ENCODE measurements around the gene ATF6. TPM values are rescaled to one million over a fixed set of nuclear protein-coding genes. Genes with fewer than 3 reads are reported as not detected.
"Not testable (repeated sequence)": the region's sequence is repeated elsewhere in the genome, so short reads cannot be mapped to it uniquely, and the experiment has no call there.

ATF6 gene
- total and polyA plus RNA-seq, 5 experiments from 2014 or later: 15.8 to 24.3 (median 17.6) TPM

- Mint-ChIP-seq H3K27ac (no peak overlapping the region), H3K27me3 (no peaks in the 10 kb centered on the region), H3K4me3 (no peak overlapping the region), H3K36me3 (peaks cover 14 to 73% (median 42%) of the 10 kb centered on the region in 3 donors), H3K9me3 (no peaks in the 10 kb centered on the region), H3K4me1 (peaks cover 0 to 4% (median 3%) of the 10 kb centered on the region in 4 donors)
- DNase-seq (no peak), ATAC-seq (no peak)
- POLR2A ChIA-PET: no interaction called here
These were observed 54.8 kb downstream of the ATF6 start for GRCh38 chr1:161820914-161821313.

- Mint-ChIP-seq H3K27ac (no peak overlapping the region), H3K4me1 (peaks cover 0 to 7% (median 3%) of the 10 kb centered on the region in 4 donors), H3K9me3 (peaks cover 0 to 2% (median 0%) of the 10 kb centered on the region in 9 donors), H3K4me3 (no peak overlapping the region), H3K27me3 (no peaks in the 10 kb centered on the region), H3K36me3 (peaks cover 23 to 81% (median 64%) of the 10 kb centered on the region in 3 donors)
- ATAC-seq (no peak), DNase-seq (no peak)
- POLR2A ChIA-PET: no interaction called here
These were observed 58.5 kb downstream of the ATF6 start for GRCh38 chr1:161824618-161825017.

- POLR2A ChIA-PET: no interaction called here
- DNase-seq: no peak
- Mint-ChIP-seq H3K27me3 (no peaks in the 10 kb centered on the region), H3K27ac (no peak overlapping the region), H3K4me1 (peaks cover 0 to 7% (median 3%) of the 10 kb centered on the region in 4 donors), H3K36me3 (peaks cover 23 to 77% (median 60%) of the 10 kb centered on the region in 3 donors), H3K4me3 (no peak overlapping the region), H3K9me3 (peaks cover 0 to 2% (median 0%) of the 10 kb centered on the region in 9 donors)
- ATAC-seq: no peak
These were observed 59.7 kb downstream of the ATF6 start for GRCh38 chr1:161825831-161826230.

- Mint-ChIP-seq H3K27ac (no peak overlapping the region), H3K36me3 (peaks cover 16 to 71% (median 53%) of the 10 kb centered on the region in 3 donors), H3K4me3 (no peak overlapping the region), H3K4me1 (peaks cover 0 to 9% (median 3%) of the 10 kb centered on the region in 4 donors), H3K27me3 (no peaks in the 10 kb centered on the region), H3K9me3 (peaks cover 0 to 2% (median 0%) of the 10 kb centered on the region in 9 donors)
- no peak for ATAC-seq
- POLR2A ChIA-PET: no interaction called here
- no peak for DNase-seq
These were observed 60.4 kb downstream of the ATF6 start for GRCh38 chr1:161826478-161826877.

- ATAC-seq (no peak), DNase-seq (no peak)
- H3K27ac Mint-ChIP-seq: peak overlapping the region in 1 of 10 donors; percentile 66
- peaks cover 14 to 60% (median 45%) of the 10 kb centered on the region in 3 donors for H3K36me3 Mint-ChIP-seq
- no peaks in the 10 kb centered on the region for H3K27me3 Mint-ChIP-seq
- H3K9me3 Mint-ChIP-seq: peaks cover 0 to 4% (median 0%) of the 10 kb centered on the region in 9 donors
- no peak overlapping the region for H3K4me3 Mint-ChIP-seq
- POLR2A ChIA-PET: no interaction called here
- peaks cover 0 to 14% (median 8%) of the 10 kb centered on the region in 4 donors for H3K4me1 Mint-ChIP-seq
These were observed 61.7 kb downstream of the ATF6 start for GRCh38 chr1:161827786-161828185.

- ATAC-seq, H3K27me3 Mint-ChIP-seq, H3K9me3 Mint-ChIP-seq, POLR2A ChIA-PET: not testable (repeated sequence)
- peak in 5 of 10 donors; percentile 1 to 65 (median 26) for DNase-seq
- Mint-ChIP-seq H3K4me3 (peak overlapping the region in 4 of 10 donors; percentile 4 to 51 (median 20)), H3K36me3 (peaks cover 7 to 42% (median 34%) of the 10 kb centered on the region in 3 donors), H3K4me1 (peaks cover 0 to 12% (median 7%) of the 10 kb centered on the region in 4 donors), H3K27ac (peak overlapping the region in 6 of 10 donors; percentile 15 to 85 (median 34))
These were observed 66.3 kb downstream of the ATF6 start for GRCh38 chr1:161832299-161832907.

- peaks cover 4 to 42% (median 30%) of the 10 kb centered on the region in 3 donors for H3K36me3 Mint-ChIP-seq
- DNase-seq: no peak
- peaks cover 0 to 6% (median 0%) of the 10 kb centered on the region in 9 donors for H3K9me3 Mint-ChIP-seq
- peaks cover 0 to 11% (median 8%) of the 10 kb centered on the region in 4 donors for H3K4me1 Mint-ChIP-seq
- ATAC-seq: no peak
- H3K27me3 Mint-ChIP-seq: no peaks in the 10 kb centered on the region
- no peak overlapping the region for H3K4me3 Mint-ChIP-seq
- POLR2A ChIA-PET: interaction anchor here (0.6 kb wide), 1 partner anchor 713 kb away, joined by 4 read pairs; no protein-coding TSS in a partner anchor
- H3K27ac Mint-ChIP-seq: peak overlapping the region in 2 of 10 donors; percentile 38 to 60
These were observed 68.9 kb downstream of the ATF6 start for GRCh38 chr1:161834967-161835550.

- POLR2A ChIA-PET: no interaction called here
- Mint-ChIP-seq H3K4me3 (no peak overlapping the region), H3K9me3 (peaks cover 0 to 6% (median 0%) of the 10 kb centered on the region in 9 donors), H3K36me3 (peaks cover 4 to 50% (median 27%) of the 10 kb centered on the region in 3 donors), H3K27ac (no peak overlapping the region), H3K4me1 (peaks cover 0 to 11% (median 7%) of the 10 kb centered on the region in 4 donors), H3K27me3 (no peaks in the 10 kb centered on the region)
- DNase-seq: no peak
- no peak for ATAC-seq
These were observed 69.9 kb downstream of the ATF6 start for GRCh38 chr1:161836018-161836417.

GRCh38 chr1:161838362-161838761 is 72.2 kb downstream of the ATF6 start:
- peaks cover 0 to 6% (median 2%) of the 10 kb centered on the region in 4 donors for H3K4me1 Mint-ChIP-seq
- H3K36me3 Mint-ChIP-seq: peaks cover 17 to 69% (median 43%) of the 10 kb centered on the region in 3 donors
- H3K27me3 Mint-ChIP-seq: no peaks in the 10 kb centered on the region
- no peak overlapping the region for H3K4me3 Mint-ChIP-seq
- ATAC-seq (no peak), DNase-seq (no peak)
- POLR2A ChIA-PET: no interaction called here
- H3K9me3 Mint-ChIP-seq: peaks cover 0 to 5% (median 0%) of the 10 kb centered on the region in 9 donors
- peak overlapping the region in 1 of 10 donors; percentile 11 for H3K27ac Mint-ChIP-seq

GRCh38 chr1:161838885-161839284 is 72.8 kb downstream of the ATF6 start:
- Mint-ChIP-seq H3K4me1 (peaks cover 0 to 8% (median 4%) of the 10 kb centered on the region in 4 donors), H3K9me3 (peaks cover 0 to 2% (median 0%) of the 10 kb centered on the region in 9 donors)
- POLR2A ChIA-PET: no interaction called here

GRCh38 chr1:161839591-161839990 is 73.5 kb downstream of the ATF6 start:
- H3K9me3 Mint-ChIP-seq: peaks cover 0 to 2% (median 0%) of the 10 kb centered on the region in 9 donors
- peaks cover 17 to 77% (median 47%) of the 10 kb centered on the region in 3 donors for H3K36me3 Mint-ChIP-seq

More at GRCh38 chr1:161838885-161839284, 72.8 kb downstream of the ATF6 start:
- Mint-ChIP-seq H3K36me3 (peaks cover 17 to 71% (median 44%) of the 10 kb centered on the region in 3 donors), H3K27me3 (no peaks in the 10 kb centered on the region), H3K4me3 (no peak overlapping the region), H3K27ac (peak overlapping the region in 1 of 10 donors; percentile 11)
- DNase-seq (no peak), ATAC-seq (no peak)

GRCh38 chr1:161840363-161840762 is 74.2 kb downstream of the ATF6 start:
- peaks cover 17 to 83% (median 44%) of the 10 kb centered on the region in 3 donors for H3K36me3 Mint-ChIP-seq
- H3K27ac Mint-ChIP-seq: no peak overlapping the region
- POLR2A ChIA-PET: no interaction called here
- DNase-seq (no peak), ATAC-seq (no peak)
- H3K27me3 Mint-ChIP-seq: no peaks in the 10 kb centered on the region
- H3K4me1 Mint-ChIP-seq: peaks cover 0 to 9% (median 4%) of the 10 kb centered on the region in 4 donors
- H3K4me3 Mint-ChIP-seq: no peak overlapping the region
- peaks cover 0 to 2% (median 0%) of the 10 kb centered on the region in 9 donors for H3K9me3 Mint-ChIP-seq

More at GRCh38 chr1:161839591-161839990, 73.5 kb downstream of the ATF6 start:
- ATAC-seq (no peak), DNase-seq (no peak)
- Mint-ChIP-seq H3K27me3 (no peaks in the 10 kb centered on the region), H3K4me3 (no peak overlapping the region), H3K27ac (peak overlapping the region in 1 of 10 donors; percentile 78), H3K4me1 (peaks cover 0 to 9% (median 4%) of the 10 kb centered on the region in 4 donors)
- POLR2A ChIA-PET: no interaction called here

- Mint-ChIP-seq H3K4me3 (no peak overlapping the region), H3K27ac (no peak overlapping the region), H3K36me3 (peaks cover 21 to 84% (median 37%) of the 10 kb centered on the region in 3 donors), H3K4me1 (peaks cover 0 to 5% (median 4%) of the 10 kb centered on the region in 4 donors), H3K27me3 (no peaks in the 10 kb centered on the region), H3K9me3 (peaks cover 0 to 2% (median 0%) of the 10 kb centered on the region in 9 donors)
- no peak for ATAC-seq
- POLR2A ChIA-PET: no interaction called here
- no peak for DNase-seq
These were observed 77.0 kb downstream of the ATF6 start for GRCh38 chr1:161843156-161843555.

Data from naive thymus-derived CD8-positive, alpha-beta T cell (primary cell).